Neuronal stem cell (in vitro differentiated cells): ENCODE results near the gene FKBP10. TPM values are rescaled to one million over a fixed set of nuclear protein-coding genes. Genes with fewer than 3 reads are reported as not detected.

Experiments
- small RNA-seq: library from polyadenylated mRNA; stranded (forward); fragments of <200 nt; extraction: miRNeasy Mini kit (QIAGEN cat#:217004); gene quantifications from one replicate; pipeline ENCODE3, GENCODE V24; 2013; ENCODE audit not compliant: insufficient read depth

FKBP10 gene

Small RNAs within 50 kb of the gene (small RNA-seq; reads per million reads assigned to genes)
- gene AC125257.2: not detected
